Measurements from ENCODE around the gene POTEJ.
"Not testable (repeated sequence)": the region's sequence is repeated elsewhere in the genome, so short reads cannot be mapped to it uniquely, and the experiment has no call there.

The POTEJ gene

GRCh38 chr2:130611140-130611539, at the start of gene POTEJ:
Gene POTEJ, plus strand, starts transcription at chr2:130611440. Its CDS starts 93 bp downstream, at chr2:130611533.
- DNase-seq (ENCODE audit: low read depth): not testable (repeated sequence)

- DNase-seq (ENCODE audit: low read depth): not testable (repeated sequence)
These were observed 45.1 kb upstream of the POTEJ start for GRCh38 chr2:130566165-130566564.

GRCh38 chr2:130571929-130572328, 39.3 kb upstream of the POTEJ start:
- not testable (repeated sequence) for DNase-seq (ENCODE audit: low read depth)

GRCh38 chr2:130574230-130574629, 37.0 kb upstream of the POTEJ start:
- DNase-seq (ENCODE audit: low read depth): not testable (repeated sequence)

- not testable (repeated sequence) for DNase-seq (ENCODE audit: low read depth)
These were observed 34.9 kb upstream of the POTEJ start for GRCh38 chr2:130576209-130576784.

GRCh38 chr2:130577559-130577958, 33.7 kb upstream of the POTEJ start:
- DNase-seq (ENCODE audit: low read depth): not testable (repeated sequence)

GRCh38 chr2:130579121-130579520, 32.1 kb upstream of the POTEJ start:
- not testable (repeated sequence) for DNase-seq (ENCODE audit: low read depth)

- not testable (repeated sequence) for DNase-seq (ENCODE audit: low read depth)
These were observed 29.7 kb upstream of the POTEJ start for GRCh38 chr2:130581491-130581890.

- DNase-seq (ENCODE audit: low read depth): not testable (repeated sequence)
These were observed 28.3 kb upstream of the POTEJ start for GRCh38 chr2:130582970-130583369.

- DNase-seq (ENCODE audit: low read depth): not testable (repeated sequence)
These were observed 27.7 kb upstream of the POTEJ start for GRCh38 chr2:130583582-130583981.

- DNase-seq (ENCODE audit: low read depth): not testable (repeated sequence)
These were observed 26.5 kb upstream of the POTEJ start for GRCh38 chr2:130584726-130585125.

GRCh38 chr2:130588688-130589458, 22.4 kb upstream of the POTEJ start:
- DNase-seq (ENCODE audit: low read depth): not testable (repeated sequence)

GRCh38 chr2:130590170-130590841, 20.9 kb upstream of the POTEJ start:
- DNase-seq (ENCODE audit: low read depth): not testable (repeated sequence)

GRCh38 chr2:130590842-130591359, 20.3 kb upstream of the POTEJ start:
- not testable (repeated sequence) for DNase-seq (ENCODE audit: low read depth)

GRCh38 chr2:130592791-130593414, 18.3 kb upstream of the POTEJ start:
- not testable (repeated sequence) for DNase-seq (ENCODE audit: low read depth)

GRCh38 chr2:130594011-130594410, 17.2 kb upstream of the POTEJ start:
- DNase-seq (ENCODE audit: low read depth): not testable (repeated sequence)

GRCh38 chr2:130596757-130597156, 14.5 kb upstream of the POTEJ start:
- DNase-seq (ENCODE audit: low read depth): not testable (repeated sequence)

- DNase-seq (ENCODE audit: low read depth): not testable (repeated sequence)
These were observed 13.2 kb upstream of the POTEJ start for GRCh38 chr2:130597994-130598393.

GRCh38 chr2:130598463-130598862, 12.8 kb upstream of the POTEJ start:
- DNase-seq (ENCODE audit: low read depth): not testable (repeated sequence)

GRCh38 chr2:130599393-130599792, 11.8 kb upstream of the POTEJ start, which contains the start of gene CFC1:
Gene CFC1, minus strand, starts transcription at chr2:130599575. Its CDS starts 288 bp downstream, at chr2:130599287.
- not testable (repeated sequence) for DNase-seq (ENCODE audit: low read depth)

GRCh38 chr2:130599926-130600325, 11.3 kb upstream of the POTEJ start:
- DNase-seq (ENCODE audit: low read depth): not testable (repeated sequence)

Data from amniotic epithelial cell (primary cell).